Thoracic aorta (tissue), 2 donors: ENCODE results near the gene TNFRSF14. TPM values are rescaled to one million over a fixed set of nuclear protein-coding genes. Genes with fewer than 3 reads are reported as not detected.

Source experiments
- ATAC-seq: fragments of 150-250 bp; one replicate; pipeline ENCODE4 v1.8.0; 2017; ENCODE audit warnings: low read depth; ENCODE audit not compliant: insufficient number of reproducible peaks, low FRiP score
- DNase-seq: peaks from one replicate; pipeline ENCODE4 v3.0.0-alpha.2; 2020; ENCODE audit warnings: low spot score
- H3K27ac ChIP-seq, 2 donors: fragments of 200-600 bp; sonication (generic); 1 replicate in 1 of 2; 2 replicates in 1 of 2; pipeline ENCODE4 v1.5.1; 2016; ENCODE audit warnings: mild to moderate bottlenecking in 2 of 2, moderate library complexity in 2 of 2
- H3K27me3 ChIP-seq: fragments of 200-600 bp; sonication (generic); replicated peaks from 2 replicates; pipeline ENCODE4 v1.6.0; 2016; ENCODE audit warnings: mild to moderate bottlenecking; ENCODE audit not compliant: insufficient read depth
- H3K36me3 ChIP-seq: fragments of 200-600 bp; sonication (generic); one replicate; pipeline ENCODE4 v1.5.1; 2016
- H3K4me1 ChIP-seq, 2 donors: fragments of 200-600 bp; sonication (generic); 1 replicate in 1 of 2; 2 replicates in 1 of 2; pipeline versions ENCODE4 v1.5.1 to v1.6.0; 2016; ENCODE audit warnings: low read depth in 2 of 2, mild to moderate bottlenecking in 1 of 2; ENCODE audit not compliant: control insufficient read depth in 1 of 2
- H3K4me3 ChIP-seq: fragments of 200-600 bp; sonication (generic); 2 replicates; pipeline ENCODE4 v1.5.1; 2016; ENCODE audit warnings: mild to moderate bottlenecking
- H3K9me3 ChIP-seq: fragments of 200-600 bp; sonication (generic); 2 replicates; pipeline ENCODE4 v1.5.1; 2016
- CTCF ChIP-seq: fragments of 200-600 bp; sonication (generic); IDR thresholded peaks from one replicate; pipeline ENCODE4 v1.5.1; 2019; ENCODE audit warnings: antibody characterized with exemption
- total RNA-seq, 2 donors: library from RNA; depleted of rRNA; stranded (reverse); fragments of >200 nt; gene quantifications; one replicate each; pipeline versions ENCODE4 v1.1.0 to v1.2.3, GENCODE V29; 2016

Gene TNFRSF14
- total RNA-seq, 2 donors from 2014 or later: 29.6 to 55.6 TPM

- Histone ChIP-seq H3K27ac (no peak overlapping the region), H3K27me3 (no peaks in the 10 kb centered on the region), H3K9me3 (no peaks in the 10 kb centered on the region), H3K4me1 (no peaks in the 10 kb centered on the region), H3K4me3 (no peak overlapping the region), H3K36me3 (no peaks in the 10 kb centered on the region)
- TF ChIP-seq CTCF: no peak
- ATAC-seq (no peak), DNase-seq (no peak)
Observed at GRCh38 chr1:2605509-2606395, 49.6 kb downstream of the TNFRSF14 start.

GRCh38 chr1:2606396-2606880, 50.3 kb downstream of the TNFRSF14 start:
- ATAC-seq (no peak), DNase-seq (no peak)
- no peaks in the 10 kb centered on the region for H3K9me3 ChIP-seq
- H3K4me1 ChIP-seq: no peaks in the 10 kb centered on the region
- no peak overlapping the region for H3K4me3 ChIP-seq
- no peaks in the 10 kb centered on the region for H3K27me3 ChIP-seq
- no peak overlapping the region for H3K27ac ChIP-seq
- TF ChIP-seq CTCF: no peak
- H3K36me3 ChIP-seq: no peaks in the 10 kb centered on the region

GRCh38 chr1:2606881-2607621, 50.9 kb downstream of the TNFRSF14 start:
- DNase-seq (no peak), ATAC-seq (no peak)
- H3K4me3 ChIP-seq: no peak overlapping the region
- no peaks in the 10 kb centered on the region for H3K36me3 ChIP-seq
- H3K9me3 ChIP-seq: no peaks in the 10 kb centered on the region
- H3K27ac ChIP-seq: no peak overlapping the region
- no peak for TF ChIP-seq CTCF
- H3K4me1 ChIP-seq: no peaks in the 10 kb centered on the region
- no peaks in the 10 kb centered on the region for H3K27me3 ChIP-seq

- ATAC-seq: no peak
- no peaks in the 10 kb centered on the region for H3K4me1 ChIP-seq
- H3K4me3 ChIP-seq: no peak overlapping the region
- TF ChIP-seq CTCF: no peak
- H3K9me3 ChIP-seq: no peaks in the 10 kb centered on the region
- no peaks in the 10 kb centered on the region for H3K36me3 ChIP-seq
- no peak overlapping the region for H3K27ac ChIP-seq
- no peaks in the 10 kb centered on the region for H3K27me3 ChIP-seq
- no peak for DNase-seq
Observed at GRCh38 chr1:2607641-2608091, 51.5 kb downstream of the TNFRSF14 start.

- no peak for DNase-seq
- H3K27me3 ChIP-seq: no peaks in the 10 kb centered on the region
Observed at GRCh38 chr1:2609319-2610035, 53.3 kb downstream of the TNFRSF14 start.

More at GRCh38 chr1:2609319-2610035, 53.3 kb downstream of the TNFRSF14 start:
- Histone ChIP-seq H3K27ac (no peak overlapping the region), H3K36me3 (no peaks in the 10 kb centered on the region), H3K9me3 (peaks cover 11% of the 10 kb centered on the region), H3K4me3 (no peak overlapping the region), H3K4me1 (no peaks in the 10 kb centered on the region)
- no peak for TF ChIP-seq CTCF
- ATAC-seq: no peak
